GM19043 (cell line): ENCODE results near the gene RASA3.

ENCODE experiments used
- ATAC-seq: cut with Tn5 transposase; IDR thresholded peaks from one replicate; pipeline ENCODE4 v1.9.1; 2021; ENCODE audit warnings: low read depth; ENCODE audit not compliant: unreplicated experiment

RASA3 gene

DNA sequence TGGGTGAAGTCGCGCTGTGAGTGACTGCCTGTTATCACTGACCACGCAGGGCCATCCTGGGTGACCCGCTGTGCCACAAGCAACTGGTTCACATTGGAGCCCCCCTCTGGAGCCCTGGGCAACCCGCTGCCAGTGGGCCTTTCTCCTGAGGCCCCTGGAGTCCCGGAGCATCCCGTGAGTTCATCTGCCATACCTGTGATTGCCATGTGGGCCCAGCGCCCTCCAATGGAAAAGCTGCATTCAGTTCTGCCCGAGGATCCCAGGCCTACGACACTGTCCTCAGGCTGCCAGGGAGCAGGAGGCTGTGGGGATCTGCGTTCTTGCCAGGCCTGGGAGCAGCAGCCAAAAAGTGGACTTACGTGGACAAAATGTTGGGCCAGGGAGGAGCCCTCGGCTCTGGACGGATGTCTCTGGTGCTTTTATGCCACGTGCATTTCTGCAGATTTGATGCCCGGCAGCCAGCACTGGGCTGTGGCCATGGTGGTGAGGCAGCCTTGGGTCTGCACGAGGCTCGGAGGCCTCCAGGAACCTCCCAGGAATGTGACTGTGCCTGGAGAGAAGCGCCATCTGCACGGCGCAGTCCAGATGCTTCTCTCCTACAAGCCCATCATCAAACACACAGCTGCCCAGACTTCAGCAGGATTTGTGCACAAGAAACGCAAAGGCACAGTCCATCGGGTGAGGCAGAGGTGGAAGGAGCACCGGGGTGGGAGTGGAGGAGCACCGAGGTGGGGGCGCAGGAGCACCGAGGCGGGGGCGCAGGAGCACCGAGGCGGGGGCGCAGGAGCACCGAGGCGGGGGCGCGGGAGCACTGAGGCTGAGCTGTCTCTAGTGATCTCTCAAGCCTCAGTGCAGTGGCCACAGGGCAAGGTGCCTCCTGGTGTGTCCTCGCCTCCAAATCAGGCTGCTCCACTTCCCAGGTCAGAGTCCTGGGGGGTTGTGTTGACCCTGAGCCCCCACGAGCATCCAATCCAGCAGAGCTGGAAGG is 202.5 kb downstream of the RASA3 start:
- no peak for ATAC-seq

DNA sequence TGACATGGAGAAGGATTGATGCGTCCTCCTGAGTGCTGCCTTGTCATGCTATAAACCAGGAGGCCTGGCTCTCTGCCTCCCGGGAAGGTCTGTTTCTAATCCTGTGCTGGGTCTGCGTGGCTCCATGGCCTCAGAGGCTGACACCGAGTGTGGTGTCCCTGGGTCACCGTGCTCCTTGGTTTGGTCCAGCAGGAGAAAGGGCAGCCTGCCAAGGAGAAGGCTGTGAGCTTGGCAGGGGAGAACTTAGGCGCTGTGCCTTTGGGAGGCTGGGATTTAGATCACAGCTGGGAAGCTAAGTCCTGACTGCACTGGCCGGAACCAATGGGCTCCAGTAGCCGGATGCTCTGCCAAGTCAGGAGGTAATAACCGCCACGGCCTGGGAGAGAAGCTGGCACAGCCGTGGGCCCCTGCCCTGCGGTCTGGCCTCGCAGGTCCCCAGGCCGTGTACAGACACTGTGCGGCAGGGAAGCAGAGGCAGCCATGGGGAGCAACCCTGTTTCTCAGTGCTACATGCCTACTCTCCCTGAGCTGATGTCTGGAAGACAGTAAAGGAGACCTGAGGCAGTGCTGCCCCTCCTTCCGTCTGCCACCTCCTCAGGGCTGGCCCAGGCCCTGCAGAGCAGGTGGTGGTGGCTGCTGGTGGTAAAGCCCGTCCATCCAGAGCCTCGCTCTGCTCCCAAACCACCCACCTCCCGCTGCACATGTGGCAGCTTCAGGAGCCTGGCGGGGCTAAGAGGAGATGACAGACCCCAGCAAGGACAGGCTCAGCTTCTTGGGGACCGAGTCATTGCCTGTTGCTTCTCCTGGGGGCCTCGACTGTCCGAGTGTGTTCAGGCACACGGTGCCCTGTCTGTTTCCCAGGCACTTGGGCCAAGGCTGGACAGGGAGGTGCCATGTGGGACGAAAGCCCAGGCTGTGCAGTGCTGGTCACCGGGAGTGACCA is 203.5 kb downstream of the RASA3 start:
- no peak for ATAC-seq
